HG02610 (cell line): ENCODE measurements around the gene PKP4.

Experiments used
- ATAC-seq: cut with Tn5 transposase; IDR thresholded peaks from one replicate; pipeline ENCODE4 v1.9.1; 2021; ENCODE audit warnings: mild to moderate bottlenecking, moderate library complexity; ENCODE audit not compliant: unreplicated experiment

The PKP4 gene

GRCh38 chr2:158495175-158495574 is 38.4 kb downstream of the PKP4 start:
- ATAC-seq: no peak

DNA sequence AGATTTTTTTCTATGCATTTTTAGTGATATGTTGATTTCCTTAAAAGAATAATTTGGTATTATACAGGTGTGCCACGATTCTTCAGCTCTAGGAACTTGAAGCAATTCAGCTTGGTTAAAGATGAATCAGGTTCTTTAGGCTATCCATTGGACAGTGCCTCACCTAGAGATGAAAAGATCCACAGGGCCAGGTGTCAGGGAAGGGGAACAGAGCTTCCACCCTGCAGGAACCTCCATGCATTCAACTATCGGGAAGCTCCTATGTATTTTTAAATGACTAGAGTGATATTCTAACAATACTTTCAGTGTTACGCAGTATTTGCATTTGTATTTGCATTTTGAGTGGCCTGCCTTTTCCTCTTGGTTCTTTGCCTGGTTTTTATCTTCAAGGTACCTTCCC is 40.2 kb downstream of the PKP4 start:
- ATAC-seq: no peak

DNA sequence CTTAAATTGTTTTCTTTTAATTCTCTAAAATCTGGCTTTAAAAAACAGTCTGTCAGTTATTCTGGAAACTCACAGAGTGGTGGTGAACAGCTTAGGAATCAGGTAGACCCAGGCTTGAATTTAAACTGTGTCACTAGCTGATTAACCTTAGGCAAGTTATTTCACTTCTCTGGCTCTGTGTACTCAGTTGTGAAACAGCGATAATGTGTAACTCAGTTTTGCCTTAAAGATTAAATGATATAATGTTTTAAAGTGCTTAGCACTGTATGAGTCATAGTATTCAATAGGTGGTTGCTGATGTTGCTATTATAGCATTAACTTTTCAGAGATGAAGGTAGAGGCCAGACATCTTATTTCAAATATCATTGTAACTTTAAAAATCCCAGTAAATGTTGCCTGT is 40.7 kb downstream of the PKP4 start:
- no peak for ATAC-seq

- no peak for ATAC-seq
These were observed 41.4 kb downstream of the PKP4 start for GRCh38 chr2:158498043-158498748.

GRCh38 chr2:158498749-158499136 is 42.0 kb downstream of the PKP4 start:
- ATAC-seq: no peak

DNA sequence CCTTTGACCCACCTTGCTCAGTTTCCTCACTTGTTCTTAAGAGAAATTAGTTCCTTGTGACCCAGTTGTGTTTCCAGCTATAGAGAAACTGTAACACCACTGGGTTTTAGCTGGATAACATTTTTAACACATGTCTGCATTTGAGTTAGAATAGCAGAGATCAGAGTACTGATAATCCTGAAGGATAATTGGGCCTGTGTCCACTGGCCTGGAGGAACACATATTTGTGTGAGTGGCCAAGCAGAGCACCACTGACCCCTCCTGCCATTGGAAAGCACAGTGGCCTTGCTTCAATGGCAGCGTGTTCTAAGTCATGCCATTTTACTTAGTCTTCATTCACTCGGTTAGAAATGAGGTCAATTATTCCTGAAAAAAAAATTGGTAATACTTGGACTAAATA is 42.6 kb downstream of the PKP4 start:
- no peak for ATAC-seq

DNA sequence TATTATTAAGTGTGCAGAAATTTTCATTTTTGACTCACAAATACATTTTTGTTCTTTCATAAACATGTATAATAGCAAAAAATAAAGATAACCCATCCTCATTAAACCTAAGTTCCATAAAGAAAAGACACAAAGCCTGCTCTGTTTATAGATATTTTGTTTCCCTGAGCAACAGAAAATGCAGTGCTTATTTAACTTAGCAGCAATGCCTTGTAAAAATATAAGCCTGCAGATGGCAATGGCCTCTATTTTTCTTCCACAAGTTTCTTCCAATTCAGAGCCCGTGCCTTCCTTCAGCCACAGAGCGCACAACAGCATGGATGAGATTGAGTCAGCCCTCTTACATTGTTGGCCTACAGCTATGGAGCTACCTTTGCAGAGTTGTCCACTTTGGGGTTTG is 43.6 kb downstream of the PKP4 start:
- ATAC-seq: no peak

- no peak for ATAC-seq
These were observed 44.5 kb downstream of the PKP4 start for GRCh38 chr2:158501301-158501700.

GRCh38 chr2:158502974-158503373 is 46.2 kb downstream of the PKP4 start:
- ATAC-seq: no peak

GRCh38 chr2:158504088-158504487 is 47.3 kb downstream of the PKP4 start:
- ATAC-seq: no peak

DNA sequence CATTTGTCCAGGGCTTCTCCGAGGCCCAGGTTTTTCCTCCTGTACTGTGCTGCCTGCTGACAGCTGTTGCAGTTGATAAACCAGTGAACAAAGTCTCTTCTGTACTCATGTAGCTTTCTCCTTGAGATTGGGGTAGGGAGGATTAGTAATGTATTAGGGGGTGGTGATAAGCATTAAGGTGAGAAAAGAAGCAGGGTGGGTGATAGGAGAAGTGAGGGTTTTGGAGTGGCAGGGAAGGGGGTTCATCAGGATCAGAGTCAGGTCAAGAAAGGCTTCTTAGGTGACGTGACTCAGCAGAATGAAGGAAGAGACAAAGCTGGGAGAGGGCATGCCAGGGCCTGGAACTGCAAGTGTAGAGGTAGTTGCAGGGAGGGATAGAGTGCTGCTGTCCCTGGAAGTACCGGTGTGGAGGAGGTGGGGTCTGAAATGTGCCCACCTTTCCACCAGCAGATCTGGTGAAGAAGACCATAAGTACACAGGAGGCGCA is 48.7 kb downstream of the PKP4 start:
- no peak for ATAC-seq

DNA sequence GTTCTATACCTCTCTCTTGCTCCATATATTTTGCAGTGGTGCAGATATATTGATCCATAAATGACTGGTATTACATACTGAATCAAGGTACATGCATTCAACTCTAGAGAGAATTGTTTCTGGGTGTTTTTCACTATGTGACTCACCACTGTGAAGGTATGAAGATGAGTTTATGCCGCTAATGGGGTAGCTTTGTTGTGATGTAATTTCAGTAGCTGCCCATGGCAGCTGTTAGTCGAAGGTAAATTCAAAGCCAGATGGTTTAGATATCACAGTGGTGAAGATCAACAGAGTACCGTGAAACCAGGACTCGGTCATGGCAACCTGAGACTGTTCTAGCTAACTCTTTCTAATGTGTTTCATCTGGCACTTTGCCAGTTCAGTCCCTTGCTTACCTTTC is 50.4 kb downstream of the PKP4 start:
- ATAC-seq: peak; percentile 76

DNA sequence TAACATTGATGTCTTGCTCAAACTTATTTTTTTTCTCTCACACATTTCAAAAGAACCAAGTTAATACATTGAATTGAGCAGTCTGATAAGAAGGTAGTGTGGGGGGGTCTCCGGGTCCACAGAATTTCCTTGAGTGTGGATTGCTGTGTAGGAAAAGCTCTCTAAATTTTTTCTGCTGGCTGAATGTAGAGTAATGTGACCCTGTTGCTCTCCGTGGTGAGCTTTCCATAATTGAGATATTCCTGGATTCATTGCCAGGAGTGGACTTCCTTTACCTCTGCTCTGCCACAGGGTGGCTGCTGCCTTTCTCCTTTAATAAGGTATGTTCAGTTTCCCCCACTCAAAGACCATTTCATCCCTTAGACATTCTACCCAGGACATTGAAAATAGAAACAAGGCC is 50.9 kb downstream of the PKP4 start:
- no peak for ATAC-seq

DNA sequence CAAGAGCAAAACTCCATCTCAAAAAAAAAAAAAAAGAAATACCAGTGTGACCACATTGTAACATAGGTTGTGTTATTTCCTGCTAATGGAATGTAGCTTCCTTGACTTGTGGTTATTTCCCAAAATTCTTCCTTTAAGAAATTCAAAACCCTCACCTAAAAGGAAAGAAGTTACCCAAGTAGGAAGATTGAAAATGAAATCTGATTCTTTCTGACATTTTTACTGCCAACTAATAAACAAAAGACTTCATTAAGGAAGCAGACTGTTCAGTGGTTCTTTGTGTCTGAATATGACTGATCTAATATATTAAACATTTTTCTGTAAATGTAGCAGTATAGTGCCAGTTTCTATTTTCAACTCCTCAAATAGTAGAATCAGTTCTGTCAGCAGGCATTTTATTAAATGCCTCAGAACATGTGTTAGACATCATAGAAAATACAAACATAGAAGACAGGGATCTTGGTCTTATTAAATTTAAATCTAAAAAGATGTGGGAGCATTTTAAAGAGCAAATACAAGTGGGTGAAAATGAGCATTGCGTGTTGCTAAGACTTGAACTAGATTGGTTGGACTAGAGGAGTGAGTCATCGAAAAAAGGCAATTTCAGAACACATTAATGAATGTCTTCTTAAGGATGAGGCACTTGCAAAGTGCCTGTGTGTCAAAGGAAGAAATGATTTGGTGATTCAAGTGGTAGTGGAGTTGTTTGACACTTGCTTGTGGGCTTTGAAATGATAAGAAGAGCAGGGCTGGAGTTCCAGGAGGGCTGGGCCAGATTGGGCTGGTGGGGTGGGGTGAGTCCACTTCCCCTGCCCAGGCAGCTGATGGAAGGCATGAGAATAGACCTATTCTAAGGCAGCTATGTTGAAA is 53.4 kb downstream of the PKP4 start:
- no peak for ATAC-seq

- ATAC-seq: no peak
These were observed 54.1 kb downstream of the PKP4 start for GRCh38 chr2:158510887-158511286.

DNA sequence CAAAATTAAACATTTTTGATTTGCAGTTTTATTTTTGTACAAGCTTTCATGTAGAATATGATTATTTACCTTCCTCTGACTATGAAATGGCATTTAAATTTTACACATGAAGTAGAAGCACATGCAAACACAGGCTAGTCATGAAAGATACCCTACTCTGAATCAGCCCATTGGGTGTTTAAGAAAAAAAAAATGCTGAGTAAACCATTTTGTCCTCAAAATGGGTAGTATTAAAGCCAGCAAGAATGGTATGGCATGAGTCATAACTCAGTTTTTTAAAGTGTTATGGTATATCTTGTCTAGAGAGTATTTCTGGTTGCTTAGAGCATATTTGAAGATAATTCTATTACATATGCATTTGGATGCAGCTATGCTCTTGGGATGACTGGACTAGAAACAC is 55.0 kb downstream of the PKP4 start:
- no peak for ATAC-seq

GRCh38 chr2:158512323-158512722 is 55.6 kb downstream of the PKP4 start:
- no peak for ATAC-seq

DNA sequence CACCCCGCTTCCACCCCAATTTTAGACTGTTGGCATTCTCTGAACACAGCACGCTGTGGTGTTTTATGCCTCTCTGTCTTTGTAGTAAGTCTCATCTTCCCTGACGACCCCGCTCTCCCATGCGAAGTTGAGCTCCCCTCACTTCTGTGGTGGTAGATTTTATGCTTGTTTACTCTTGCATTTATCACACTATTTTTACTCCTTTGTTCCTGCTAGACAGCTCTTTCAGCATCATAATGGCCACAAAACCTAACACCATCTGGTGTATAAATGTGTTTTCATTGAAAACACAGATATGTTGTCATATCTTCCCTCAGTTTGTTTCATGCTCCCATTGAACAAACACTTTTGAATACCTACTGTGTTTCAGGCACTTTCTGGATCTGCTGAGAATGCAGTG is 57.1 kb downstream of the PKP4 start:
- no peak for ATAC-seq

DNA sequence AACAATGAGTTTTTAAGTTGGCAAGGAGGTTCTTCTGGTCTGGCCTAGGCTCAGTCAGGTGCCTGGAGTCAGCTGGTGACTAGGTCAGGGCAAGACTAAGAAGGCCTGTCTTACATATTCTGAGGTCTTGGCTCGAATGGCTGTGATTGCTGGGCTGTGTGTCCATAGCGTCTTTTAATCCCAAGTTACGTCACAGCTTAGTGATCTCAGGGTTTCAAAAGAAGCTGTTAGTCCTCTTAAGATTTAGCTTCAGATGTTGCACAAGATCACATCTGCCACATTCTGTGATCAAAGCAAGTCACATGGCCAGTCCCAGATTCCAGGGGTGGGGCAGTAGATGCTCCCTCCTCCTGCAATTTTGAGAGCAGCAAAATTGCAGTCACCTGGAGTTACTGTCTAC is 61.3 kb downstream of the PKP4 start:
- no peak for ATAC-seq

GRCh38 chr2:158519481-158519880 is 62.7 kb downstream of the PKP4 start:
- no peak for ATAC-seq

DNA sequence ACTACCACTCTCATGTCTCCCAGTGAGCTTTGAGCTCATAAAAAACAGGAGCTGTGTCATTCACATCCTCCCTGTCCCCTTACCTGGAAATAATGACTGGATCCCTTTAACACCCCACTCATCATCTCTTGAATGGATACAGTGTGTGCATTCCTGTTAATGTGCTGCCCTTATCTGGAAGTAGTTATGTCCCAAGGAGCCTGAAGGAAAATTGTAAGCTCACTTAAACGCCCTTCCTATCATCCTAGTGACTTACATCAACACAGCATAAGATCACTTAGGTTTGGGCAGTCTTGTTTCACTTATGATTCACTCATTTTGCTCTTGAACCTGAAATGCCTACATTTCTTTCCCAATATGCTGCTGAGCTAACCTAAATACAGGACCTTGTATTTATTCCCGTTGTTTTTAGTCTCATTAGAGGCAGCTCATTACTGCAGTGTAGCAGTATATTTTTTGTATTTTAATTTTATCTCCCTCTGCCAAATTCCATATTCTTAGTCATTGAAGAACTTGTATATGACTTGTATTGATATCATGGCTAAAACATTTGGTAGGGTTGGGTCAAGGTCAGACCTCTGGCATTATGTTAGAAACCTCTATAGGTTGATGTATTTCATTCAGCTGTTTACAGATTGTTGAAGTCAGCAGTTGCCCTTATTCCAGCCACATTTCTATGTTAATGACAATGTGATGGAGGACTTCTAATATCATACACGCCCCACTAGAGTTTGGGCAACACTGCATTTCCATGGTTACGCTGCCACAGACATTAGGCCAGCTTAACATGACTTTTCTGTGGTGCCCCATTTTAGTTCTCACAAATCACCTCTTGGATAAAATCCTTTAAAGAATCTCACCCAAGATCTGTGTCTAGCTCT is 72.9 kb downstream of the PKP4 start:
- no peak for ATAC-seq
